Activated CD4-positive, alpha-beta T cell treated with anti-CD3 and anti-CD28 coated beads for 36 hours (primary cell): ENCODE results near the gene MSI2. TPM values are rescaled to one million over a fixed set of nuclear protein-coding genes. Genes with fewer than 3 reads are reported as not detected.

Experiments
- ATAC-seq: fragments of 200-7000 bp; cut with Tn5 transposase; one replicate; pipeline ENCODE4 v1.10.0; 2021; ENCODE audit warnings: mild to moderate bottlenecking, moderate library complexity
- CTCF ChIA-PET: fragments of 350-600 bp; sonication (Branson Sonifier 250); formaldehyde crosslinking; loops from one replicate; lab custom pipeline; 2021; ENCODE audit warnings: antibody characterized with exemption; lab: Charles Lee
- POLR2A ChIA-PET: fragments of 350-600 bp; sonication (Branson Sonifier 250); formaldehyde crosslinking; loops from one replicate; lab custom pipeline; 2021; ENCODE audit warnings: antibody characterized with exemption, inconsistent platforms; lab: Charles Lee
- DNase-seq: peaks from one replicate; pipeline ENCODE4 v3.0.0-alpha.2; 2020
- H3K27ac Mint-ChIP-seq: one replicate; pipeline ENCODE4 v1.8.0; 2021; ENCODE audit warnings: mixed read lengths
- H3K27me3 Mint-ChIP-seq: one replicate; pipeline ENCODE4 v1.8.0; 2021; ENCODE audit warnings: mixed read lengths
- H3K36me3 Mint-ChIP-seq: one replicate; pipeline ENCODE4 v1.8.0; 2021; ENCODE audit warnings: low read depth, mixed read lengths
- H3K4me1 Mint-ChIP-seq: one replicate; pipeline ENCODE4 v1.8.0; 2021; ENCODE audit warnings: mixed read lengths
- H3K4me3 Mint-ChIP-seq: one replicate; pipeline ENCODE4 v1.8.0; 2021; ENCODE audit warnings: mild to moderate bottlenecking, moderate library complexity, mixed read lengths
- H3K9me3 Mint-ChIP-seq: one replicate; pipeline ENCODE4 v1.8.0; 2021; ENCODE audit warnings: low read depth, mixed read lengths
- intact Hi-C, 2 experiments: fragments of 100-400 bp; cut with DNase I in 1 of 2; cut with micrococcal nuclease in 1 of 2; formaldehyde crosslinking; loops; one replicate each; pipeline versions ENCODE4 v1.14.2 to v1.15.1; 2022 to 2024; cut with DNase I, micrococcal nuclease
- total RNA-seq, 2 experiments: library from RNA; stranded (reverse); gene quantifications; one replicate each; pipeline ENCODE4 v1.2.3, GENCODE V29; 2021

Gene MSI2
- total RNA-seq, 2 experiments from 2014 or later = 55.3 to 57.2 TPM

- ChIA-PET POLR2A (interaction anchor here (0.6 kb wide), 1 partner anchor 720 kb away, joined by 4 read pairs; no protein-coding TSS in a partner anchor), CTCF (interaction anchor here (0.7 to 1.1 kb wide), 3 partner anchors 11 to 555 kb away, joined by 3 to 4 read pairs (median 3); no protein-coding TSS in a partner anchor)
- Mint-ChIP-seq H3K36me3 (peaks cover 7% of the 10 kb centered on the region), H3K27me3 (no peaks in the 10 kb centered on the region), H3K9me3 (no peaks in the 10 kb centered on the region), H3K27ac (no peak overlapping the region), H3K4me3 (no peak overlapping the region), H3K4me1 (peaks cover 17% of the 10 kb centered on the region)
- intact Hi-C loops = loop anchor here (5.0 to 10.0 kb wide), 3 partner anchors 123 to 540 kb away; no protein-coding TSS in a partner anchor
- DNase-seq = no peak
- no peak for ATAC-seq
Observed at GRCh38 chr17:57674894-57675293, 418.6 kb downstream of the MSI2 start.

GRCh38 chr17:57675427-57676387 is 419.4 kb downstream of the MSI2 start:
- no peaks in the 10 kb centered on the region for H3K9me3 Mint-ChIP-seq
- H3K36me3 Mint-ChIP-seq = peaks cover 7% of the 10 kb centered on the region
- ATAC-seq (no peak), DNase-seq (no peak)
- ChIA-PET CTCF (interaction anchor here (0.7 to 0.9 kb wide), 2 partner anchors 27 to 432 kb away, joined by 3 read pairs; no protein-coding TSS in a partner anchor), POLR2A (no interaction called here)
- no peaks in the 10 kb centered on the region for H3K27me3 Mint-ChIP-seq
- H3K27ac Mint-ChIP-seq = no peak overlapping the region
- peaks cover 11% of the 10 kb centered on the region for H3K4me1 Mint-ChIP-seq
- H3K4me3 Mint-ChIP-seq = no peak overlapping the region
- intact Hi-C loops = loop anchor here in 1 of 2 experiments (10.0 kb wide), 1 partner anchor 541 kb away; no protein-coding TSS in a partner anchor

- no peaks in the 10 kb centered on the region for H3K27me3 Mint-ChIP-seq
- H3K27ac Mint-ChIP-seq = no peak overlapping the region
- H3K4me1 Mint-ChIP-seq = peaks cover 6% of the 10 kb centered on the region
- ATAC-seq = no peak
- intact Hi-C loops = loop anchor here in 1 of 2 experiments (10.0 kb wide), 1 partner anchor 542 kb away; no protein-coding TSS in a partner anchor
- POLR2A ChIA-PET = no interaction called here
- H3K36me3 Mint-ChIP-seq = peaks cover 7% of the 10 kb centered on the region
- DNase-seq = no peak
- CTCF ChIA-PET = no interaction called here
- no peak overlapping the region for H3K4me3 Mint-ChIP-seq
- H3K9me3 Mint-ChIP-seq = no peaks in the 10 kb centered on the region
Observed at GRCh38 chr17:57676543-57676942, 420.2 kb downstream of the MSI2 start.

- ChIA-PET POLR2A (no interaction called here), CTCF (interaction anchor here (0.7 to 1.2 kb wide), 3 partner anchors 12 to 434 kb away, joined by 3 read pairs; no protein-coding TSS in a partner anchor)
Observed at GRCh38 chr17:57677301-57677700, 421.0 kb downstream of the MSI2 start.

GRCh38 chr17:57677858-57678257 is 421.5 kb downstream of the MSI2 start:
- POLR2A ChIA-PET = no interaction called here
- Mint-ChIP-seq H3K4me3 (no peak overlapping the region), H3K27me3 (no peaks in the 10 kb centered on the region), H3K36me3 (peaks cover 7% of the 10 kb centered on the region), H3K4me1 (no peaks in the 10 kb centered on the region), H3K9me3 (no peaks in the 10 kb centered on the region), H3K27ac (no peak overlapping the region)
- no peak for ATAC-seq
- DNase-seq = no peak
- CTCF ChIA-PET = interaction anchor here (0.7 to 1.2 kb wide), 3 partner anchors 12 to 435 kb away, joined by 3 read pairs; no protein-coding TSS in a partner anchor
- intact Hi-C loops = loop anchor here in 1 of 2 experiments (10.0 kb wide), 1 partner anchor 543 kb away; no protein-coding TSS in a partner anchor

More at GRCh38 chr17:57677301-57677700, 421.0 kb downstream of the MSI2 start:
- Mint-ChIP-seq H3K36me3 (peaks cover 7% of the 10 kb centered on the region), H3K4me3 (no peak overlapping the region), H3K9me3 (no peaks in the 10 kb centered on the region), H3K27me3 (no peaks in the 10 kb centered on the region), H3K27ac (no peak overlapping the region), H3K4me1 (no peaks in the 10 kb centered on the region)
- intact Hi-C loops = loop anchor here in 1 of 2 experiments (10.0 kb wide), 1 partner anchor 542 kb away; no protein-coding TSS in a partner anchor
- no peak for DNase-seq
- ATAC-seq = no peak

- intact Hi-C loops = loop anchor here in 1 of 2 experiments (10.0 kb wide), 1 partner anchor 544 kb away; no protein-coding TSS in a partner anchor
- DNase-seq (no peak), ATAC-seq (no peak)
- no peaks in the 10 kb centered on the region for H3K9me3 Mint-ChIP-seq
- H3K36me3 Mint-ChIP-seq = peaks cover 11% of the 10 kb centered on the region
- H3K27ac Mint-ChIP-seq = no peak overlapping the region
- H3K4me3 Mint-ChIP-seq = no peak overlapping the region
- CTCF ChIA-PET = interaction anchor here (1.2 kb wide), 1 partner anchor 435 kb away, joined by 3 read pairs; no protein-coding TSS in a partner anchor
- no peaks in the 10 kb centered on the region for H3K4me1 Mint-ChIP-seq
- no peaks in the 10 kb centered on the region for H3K27me3 Mint-ChIP-seq
- POLR2A ChIA-PET = no interaction called here
Observed at GRCh38 chr17:57678393-57678792, 422.1 kb downstream of the MSI2 start.

GRCh38 chr17:57679356-57679755 is 423.0 kb downstream of the MSI2 start:
- H3K27ac Mint-ChIP-seq = no peak overlapping the region
- DNase-seq (no peak), ATAC-seq (no peak)
- ChIA-PET POLR2A (no interaction called here), CTCF (interaction anchor here (1.0 to 1.5 kb wide), 2 partner anchors 22 to 436 kb away, joined by 3 to 5 read pairs; no protein-coding TSS in a partner anchor)
- no peaks in the 10 kb centered on the region for H3K27me3 Mint-ChIP-seq
- H3K4me1 Mint-ChIP-seq = no peaks in the 10 kb centered on the region
- intact Hi-C loops = loop anchor here in 1 of 2 experiments (10.0 kb wide), 1 partner anchor 545 kb away; no protein-coding TSS in a partner anchor
- H3K9me3 Mint-ChIP-seq = no peaks in the 10 kb centered on the region
- H3K4me3 Mint-ChIP-seq = no peak overlapping the region
- H3K36me3 Mint-ChIP-seq = peaks cover 11% of the 10 kb centered on the region

GRCh38 chr17:57679906-57680695 is 423.8 kb downstream of the MSI2 start:
- ChIA-PET CTCF (interaction anchor here (1.0 to 1.5 kb wide), 3 partner anchors 8 to 437 kb away, joined by 3 to 8 read pairs (median 5); no protein-coding TSS in a partner anchor), POLR2A (no interaction called here)
- Mint-ChIP-seq H3K4me3 (no peak overlapping the region), H3K27ac (no peak overlapping the region), H3K9me3 (no peaks in the 10 kb centered on the region), H3K36me3 (peaks cover 10% of the 10 kb centered on the region), H3K4me1 (no peaks in the 10 kb centered on the region), H3K27me3 (no peaks in the 10 kb centered on the region)
- no peak for ATAC-seq
- DNase-seq = no peak
- intact Hi-C loops = loop anchor here in 1 of 2 experiments (10.0 kb wide), 1 partner anchor 545 kb away; no protein-coding TSS in a partner anchor

- no peak overlapping the region for H3K27ac Mint-ChIP-seq
- H3K9me3 Mint-ChIP-seq = no peaks in the 10 kb centered on the region
- ChIA-PET POLR2A (no interaction called here), CTCF (interaction anchor here (0.5 to 1.5 kb wide), 5 partner anchors 11 to 1183 kb away, joined by 3 to 5 read pairs (median 4); no protein-coding TSS in a partner anchor)
- DNase-seq = no peak
- intact Hi-C loops = no loop called here
- H3K4me3 Mint-ChIP-seq = no peak overlapping the region
- H3K4me1 Mint-ChIP-seq = no peaks in the 10 kb centered on the region
- H3K27me3 Mint-ChIP-seq = no peaks in the 10 kb centered on the region
- peaks cover 8% of the 10 kb centered on the region for H3K36me3 Mint-ChIP-seq
- ATAC-seq = no peak
Observed at GRCh38 chr17:57682701-57683100, 426.4 kb downstream of the MSI2 start.

GRCh38 chr17:57684711-57685498 is 428.6 kb downstream of the MSI2 start:
- ATAC-seq (no peak), DNase-seq (no peak)
- Mint-ChIP-seq H3K27me3 (no peaks in the 10 kb centered on the region), H3K4me3 (no peak overlapping the region), H3K4me1 (no peaks in the 10 kb centered on the region), H3K9me3 (no peaks in the 10 kb centered on the region), H3K36me3 (peaks cover 4% of the 10 kb centered on the region), H3K27ac (no peak overlapping the region)
- POLR2A ChIA-PET = no interaction called here
- CTCF ChIA-PET = interaction anchor here (0.7 to 1.3 kb wide), 3 partner anchors 10 to 477 kb away, joined by 3 to 5 read pairs (median 3); no protein-coding TSS in a partner anchor
- intact Hi-C loops = no loop called here
